GM12878 (cell line): ENCODE results near the gene MDFIC. TPM values are rescaled to one million over a fixed set of nuclear protein-coding genes. Genes with fewer than 3 reads are reported as not detected.

Experiments
- ATAC-seq: fragments of 200-7000 bp; cut with Tn5 transposase; 3 replicates; pipeline ENCODE4 v1.9.1; 2020; ENCODE audit warnings: mild to moderate bottlenecking, moderate library complexity
- BruUV-seq: library from RNA; stranded (reverse); fragments of 400-500 nt; replicated peaks from 2 replicates; lab custom pipeline; 2021; lab: Mats Ljungman, UMichigan
- CTCF ChIA-PET: fragments of 300-600 bp; sonication (Branson Sonifier 250); formaldehyde crosslinking; extraction: SDS; loops from one replicate; lab custom pipeline; 2021; ENCODE audit warnings: inconsistent platforms; lab: Yijun Ruan, JAX
- POLR2A ChIA-PET: fragments of 350-600 bp; formaldehyde crosslinking; extraction: SDS; loops from one replicate; lab custom pipeline; 2021; ENCODE audit warnings: inconsistent platforms; lab: Charles Lee
- RAD21 ChIA-PET: fragments of 300-600 bp; sonication (Branson Sonifier 250); formaldehyde crosslinking; loops from one replicate; lab custom pipeline; 2023; ENCODE audit warnings: antibody characterized with exemption; ENCODE audit not compliant: unreplicated experiment; lab: Charles Lee
- SMC1A ChIA-PET: fragments of 300-600 bp; sonication (Branson Sonifier 250); formaldehyde crosslinking; loops from one replicate; lab custom pipeline; 2023; ENCODE audit not compliant: unreplicated experiment, uncharacterized antibody; lab: Charles Lee
- DNase-seq: peaks from one replicate; pipeline ENCODE4 v3.0.0-alpha.2; 2011; ENCODE audit warnings: low read depth, low spot score
- FAIRE-seq: peaks from 3 replicates; lab custom pipeline; 2011; peaks lifted over from hg19 to GRCh38; lab: Jason Lieb, UNC
- H2AFZ ChIP-seq: 2 replicates; pipeline ENCODE4 v1.6.0; 2011; ENCODE audit warnings: low read depth, low read length, control low read depth; ENCODE audit not compliant: control insufficient read depth
- H3K27ac ChIP-seq: 2 replicates; pipeline ENCODE4 v1.5.1; 2011; ENCODE audit warnings: control low read depth; ENCODE audit not compliant: control insufficient read depth, insufficient read depth
- H3K27me3 ChIP-seq, 2 experiments: replicated peaks in 1 of 2; 2 replicates each; pipeline versions ENCODE4 v1.6.0 to v1.6.1; 2011; ENCODE audit warnings: low read length in 1 of 2; ENCODE audit not compliant: control insufficient read depth in 2 of 2, insufficient read depth in 2 of 2
- H3K36me3 ChIP-seq, 2 experiments: 2 replicates each; pipeline ENCODE4 v1.5.1; 2011; ENCODE audit warnings: low read length in 1 of 2; ENCODE audit not compliant: control insufficient read depth in 2 of 2, insufficient read depth in 2 of 2
- H3K4me1 ChIP-seq: 2 replicates; pipeline ENCODE4 v1.6.1; 2011; ENCODE audit warnings: mild to moderate bottlenecking, low read length, moderate library complexity, mixed read lengths; ENCODE audit not compliant: control insufficient read depth, insufficient read depth
- H3K4me2 ChIP-seq: 2 replicates; pipeline ENCODE4 v1.6.0; 2011; ENCODE audit warnings: control low read depth; ENCODE audit not compliant: control insufficient read depth, insufficient read depth
- H3K4me3 ChIP-seq: fragments of 200-600 bp; sonication (generic); 2 replicates; pipeline ENCODE4 v1.5.1; 2016
- H3K79me2 ChIP-seq: 2 replicates; pipeline ENCODE4 v1.6.0; 2011; ENCODE audit warnings: low read length; ENCODE audit not compliant: control insufficient read depth, insufficient read depth
- H3K9ac ChIP-seq: 2 replicates; pipeline ENCODE4 v1.8.0; 2011; ENCODE audit warnings: low read length, control low read depth, mixed read lengths; ENCODE audit not compliant: control insufficient read depth, insufficient read depth
- H3K9me3 ChIP-seq: replicated peaks from 3 replicates; pipeline ENCODE4 v1.5.1; 2011; ENCODE audit warnings: mild to moderate bottlenecking, low read length; ENCODE audit not compliant: control insufficient read depth, insufficient read depth
- H4K20me1 ChIP-seq: 2 replicates; pipeline ENCODE4 v1.6.0; 2011; ENCODE audit not compliant: control insufficient read depth, insufficient read depth
- EP300 ChIP-seq, 2 experiments: fragments of 150-350 bp in 1 of 2; IDR thresholded peaks; 2 replicates each; pipeline ENCODE4 v1.6.1; 2011 to 2012; ENCODE audit warnings: low read depth in 2 of 2, low read length in 2 of 2, borderline replicate concordance in 1 of 2, improper control_type of control experiment in 1 of 2, inconsistent platforms in 1 of 2; ENCODE audit not compliant: control insufficient read depth in 1 of 2
- HCFC1 ChIP-seq: fragments of 150-350 bp; IDR thresholded peaks from 2 replicates; pipeline ENCODE4 v1.6.1; 2014; ENCODE audit warnings: low read length
- ZNF24 ChIP-seq: fragments of 450-650 bp; IDR thresholded peaks from 2 replicates; pipeline ENCODE4 v1.6.1; 2017; ENCODE audit warnings: antibody characterized with exemption, mild to moderate bottlenecking
- WGBS: methylation state at CpG from one replicate; pipeline ENCODE4 v1.1.6; 2016; ENCODE audit warnings: low lambda C conversion rate; ENCODE audit not compliant: insufficient replicate concordance, insufficient coverage; ENCODE audit errors: missing lambda C conversion rate; 5-methylcytosine and 5-hydroxymethylcytosine counted together
- in situ Hi-C: fragments of 300-500 bp; cut with MboI; formaldehyde crosslinking; loops from 9 replicates; pipeline ENCODE4 v1.14.3; 2018; ENCODE audit warnings: mixed read lengths
- intact Hi-C: fragments of 100-400 bp; cut with micrococcal nuclease; formaldehyde crosslinking; loops from one replicate; pipeline ENCODE4 v1.14.2; 2022; ENCODE audit not compliant: unreplicated experiment
- polyA plus RNA-seq, 11 experiments: library from polyadenylated mRNA; depleted of rRNA in 4 of 11; unstranded in 6 of 11; stranded (reverse) in 5 of 11; fragments of >200 nt; fragmentation: Nextera tagmentation in 4 of 11; fragmentation: Illumina TruSeq in 1 of 11; extraction: Ambion mirVana in 4 of 11; extraction: Trizol in 1 of 11; gene quantifications; 1 replicate in 1 of 11; 2 replicates in 10 of 11; pipeline versions ENCODE4 v1.2.1 to v1.2.3, GENCODE V29; 2011 to 2016; ENCODE audit warnings: inconsistent platforms in 2 of 11, missing spikeins in 2 of 11, low read depth in 1 of 11
- total RNA-seq, 4 experiments: library from RNA; depleted of rRNA in 3 of 4; stranded (reverse); fragments of >200 nt in 3 of 4; fragmentation: Illumina TruSeq in 1 of 4; extraction: Trizol in 1 of 4; gene quantifications; 2 replicates each; pipeline versions ENCODE4 v1.2.1 to v1.2.3, GENCODE V29; 2013 to 2021
- TF ChIP-seq, protein P1 (sequence below): IDR thresholded peaks from 2 replicates; pipeline ENCODE4 v1.6.1; 2012; ENCODE audit warnings: mild to moderate bottlenecking, low read depth, low read length
- TF ChIP-seq, protein P2 (sequence below): fragments of 450-650 bp; formaldehyde crosslinking; IDR thresholded peaks from 2 replicates; pipeline ENCODE4 v1.5.0; 2022; ENCODE audit warnings: mild to moderate bottlenecking, missing genetic modification characterization

MDFIC gene
- total and polyA plus RNA-seq, 10 of the 15 experiments (the other 5 are each of a cell fraction or from before 2014, with no cell fraction given): 7.3 to 58.4 (median 40.0) TPM

DNA sequence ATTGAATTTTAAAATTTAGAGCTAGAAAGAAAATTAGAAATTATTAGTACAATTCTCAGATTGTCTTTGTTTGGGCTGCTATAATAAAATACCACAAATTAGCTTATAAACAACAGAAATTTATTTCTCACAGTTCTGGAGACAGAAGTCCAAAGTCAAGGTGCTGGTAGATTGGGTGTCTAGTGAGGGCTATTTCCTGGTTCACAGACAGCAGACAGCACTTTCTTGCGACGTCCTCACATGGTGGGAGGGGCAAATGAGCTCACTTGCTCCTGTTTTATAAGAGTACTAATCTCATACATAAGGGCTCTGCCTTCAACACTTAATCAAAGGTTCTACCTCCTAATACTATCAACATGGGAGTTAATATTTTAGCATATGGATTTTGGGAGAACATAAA lies 134.1 kb downstream of the MDFIC start (continued):
- TF ChIP-seq, protein P1, sequence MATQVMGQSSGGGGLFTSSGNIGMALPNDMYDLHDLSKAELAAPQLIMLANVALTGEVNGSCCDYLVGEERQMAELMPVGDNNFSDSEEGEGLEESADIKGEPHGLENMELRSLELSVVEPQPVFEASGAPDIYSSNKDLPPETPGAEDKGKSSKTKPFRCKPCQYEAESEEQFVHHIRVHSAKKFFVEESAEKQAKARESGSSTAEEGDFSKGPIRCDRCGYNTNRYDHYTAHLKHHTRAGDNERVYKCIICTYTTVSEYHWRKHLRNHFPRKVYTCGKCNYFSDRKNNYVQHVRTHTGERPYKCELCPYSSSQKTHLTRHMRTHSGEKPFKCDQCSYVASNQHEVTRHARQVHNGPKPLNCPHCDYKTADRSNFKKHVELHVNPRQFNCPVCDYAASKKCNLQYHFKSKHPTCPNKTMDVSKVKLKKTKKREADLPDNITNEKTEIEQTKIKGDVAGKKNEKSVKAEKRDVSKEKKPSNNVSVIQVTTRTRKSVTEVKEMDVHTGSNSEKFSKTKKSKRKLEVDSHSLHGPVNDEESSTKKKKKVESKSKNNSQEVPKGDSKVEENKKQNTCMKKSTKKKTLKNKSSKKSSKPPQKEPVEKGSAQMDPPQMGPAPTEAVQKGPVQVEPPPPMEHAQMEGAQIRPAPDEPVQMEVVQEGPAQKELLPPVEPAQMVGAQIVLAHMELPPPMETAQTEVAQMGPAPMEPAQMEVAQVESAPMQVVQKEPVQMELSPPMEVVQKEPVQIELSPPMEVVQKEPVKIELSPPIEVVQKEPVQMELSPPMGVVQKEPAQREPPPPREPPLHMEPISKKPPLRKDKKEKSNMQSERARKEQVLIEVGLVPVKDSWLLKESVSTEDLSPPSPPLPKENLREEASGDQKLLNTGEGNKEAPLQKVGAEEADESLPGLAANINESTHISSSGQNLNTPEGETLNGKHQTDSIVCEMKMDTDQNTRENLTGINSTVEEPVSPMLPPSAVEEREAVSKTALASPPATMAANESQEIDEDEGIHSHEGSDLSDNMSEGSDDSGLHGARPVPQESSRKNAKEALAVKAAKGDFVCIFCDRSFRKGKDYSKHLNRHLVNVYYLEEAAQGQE: no peak
- no peak for TF ChIP-seq HCFC1
- TF ChIP-seq, protein P2, sequence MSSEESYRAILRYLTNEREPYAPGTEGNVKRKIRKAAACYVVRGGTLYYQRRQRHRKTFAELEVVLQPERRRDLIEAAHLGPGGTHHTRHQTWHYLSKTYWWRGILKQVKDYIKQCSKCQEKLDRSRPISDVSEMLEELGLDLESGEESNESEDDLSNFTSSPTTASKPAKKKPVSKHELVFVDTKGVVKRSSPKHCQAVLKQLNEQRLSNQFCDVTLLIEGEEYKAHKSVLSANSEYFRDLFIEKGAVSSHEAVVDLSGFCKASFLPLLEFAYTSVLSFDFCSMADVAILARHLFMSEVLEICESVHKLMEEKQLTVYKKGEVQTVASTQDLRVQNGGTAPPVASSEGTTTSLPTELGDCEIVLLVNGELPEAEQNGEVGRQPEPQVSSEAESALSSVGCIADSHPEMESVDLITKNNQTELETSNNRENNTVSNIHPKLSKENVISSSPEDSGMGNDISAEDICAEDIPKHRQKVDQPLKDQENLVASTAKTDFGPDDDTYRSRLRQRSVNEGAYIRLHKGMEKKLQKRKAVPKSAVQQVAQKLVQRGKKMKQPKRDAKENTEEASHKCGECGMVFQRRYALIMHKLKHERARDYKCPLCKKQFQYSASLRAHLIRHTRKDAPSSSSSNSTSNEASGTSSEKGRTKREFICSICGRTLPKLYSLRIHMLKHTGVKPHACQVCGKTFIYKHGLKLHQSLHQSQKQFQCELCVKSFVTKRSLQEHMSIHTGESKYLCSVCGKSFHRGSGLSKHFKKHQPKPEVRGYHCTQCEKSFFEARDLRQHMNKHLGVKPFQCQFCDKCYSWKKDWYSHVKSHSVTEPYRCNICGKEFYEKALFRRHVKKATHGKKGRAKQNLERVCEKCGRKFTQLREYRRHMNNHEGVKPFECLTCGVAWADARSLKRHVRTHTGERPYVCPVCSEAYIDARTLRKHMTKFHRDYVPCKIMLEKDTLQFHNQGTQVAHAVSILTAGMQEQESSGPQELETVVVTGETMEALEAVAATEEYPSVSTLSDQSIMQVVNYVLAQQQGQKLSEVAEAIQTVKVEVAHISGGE (CRISPR knock-in tag): no peak
- TF ChIP-seq EP300 (IDR thresholded peaks at IDR 0.05; ENCODE audit: borderline replicate concordance in 1 of 2, control insufficient read depth in 1 of 2, low read depth in 2 of 2, low read length in 2 of 2): no peak

DNA sequence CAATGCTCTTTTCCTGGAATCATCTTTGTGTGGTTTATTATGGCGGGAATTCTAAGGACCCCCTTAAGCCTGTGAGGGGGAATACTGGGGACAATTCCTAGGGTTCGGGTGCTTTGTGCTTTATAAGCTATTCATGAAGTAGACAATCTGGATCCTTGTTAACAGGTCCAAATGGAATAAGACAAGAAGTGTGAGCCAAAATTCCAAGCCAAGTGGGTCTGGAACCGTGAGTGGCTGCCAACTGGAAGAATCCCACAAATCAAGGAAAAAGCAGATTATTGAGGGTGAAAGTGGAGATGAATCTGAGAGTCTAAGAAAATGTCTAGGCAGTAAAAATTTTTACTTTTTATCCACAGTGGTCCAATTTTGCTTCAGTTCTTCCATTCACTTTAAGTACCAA lies 136.8 kb downstream of the MDFIC start:
- WGBS: 74% methylated on average over 3 of the region's 3 CpGs
- Histone ChIP-seq H3K27me3 (no peaks in the 10 kb centered on the region), H3K4me3 (no peak overlapping the region), H3K4me1 (peaks cover 13% of the 10 kb centered on the region; the same call in 1 of the 2 replicates), H3K4me2 (no peak overlapping the region), H3K36me3 (no peaks in the 10 kb centered on the region), H3K79me2 (no peaks in the 10 kb centered on the region), H3K9ac (no peak overlapping the region), H3K27ac (no peak overlapping the region), H2AFZ (no peak overlapping the region), H3K9me3 (no peaks in the 10 kb centered on the region; the same call in 2 of the 3 replicates), H4K20me1 (no peaks in the 10 kb centered on the region)
- ChIA-PET RAD21 (interaction anchor here (1.1 kb wide), 1 partner anchor 50 kb away, joined by 3 read pairs; no protein-coding TSS in a partner anchor), SMC1A (interaction anchor here (0.8 to 1.6 kb wide), 2 partner anchors 50 to 190 kb away, joined by 3 to 4 read pairs; no protein-coding TSS in a partner anchor), CTCF (no interaction called here), POLR2A (no interaction called here)
- DNase-seq (no peak), FAIRE-seq (no peak), ATAC-seq (no peak)
- in situ Hi-C loops: no loop called here
- no peak for TF ChIP-seq ZNF24
- BruUV-seq: no TSS peak
- intact Hi-C loops: no loop called here
